HG02938 (cell line): Measurements from ENCODE around the gene WDR76.
"Not testable (repeated sequence)": the region's sequence is repeated elsewhere in the genome, so short reads cannot be mapped to it uniquely, and the experiment has no call there.

Experiments used
- ATAC-seq: cut with Tn5 transposase; IDR thresholded peaks from one replicate; pipeline ENCODE4 v1.9.1; 2021; ENCODE audit warnings: mild to moderate bottlenecking, moderate library complexity; ENCODE audit not compliant: unreplicated experiment

WDR76 gene

DNA sequence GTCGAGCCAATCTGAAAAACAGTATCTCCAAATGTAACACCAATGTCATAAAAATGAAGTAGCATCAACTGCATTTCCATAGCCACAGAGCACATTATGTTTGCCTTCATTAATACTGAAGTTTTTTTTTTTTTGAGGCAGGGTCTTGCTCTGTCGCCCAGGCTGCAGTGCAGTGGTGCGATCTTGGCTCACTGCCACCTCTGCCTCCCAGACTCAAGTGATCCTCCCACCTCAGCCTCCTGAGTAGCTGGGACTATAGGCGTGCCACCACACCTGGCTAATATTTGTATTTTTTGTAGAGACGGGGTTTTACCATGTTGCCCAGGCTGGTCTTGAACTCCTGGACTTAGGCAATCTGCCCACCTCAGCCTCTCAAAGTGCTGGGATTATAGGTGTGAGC lies 11.7 kb upstream of the WDR76 start:
- not testable (repeated sequence) for ATAC-seq

DNA sequence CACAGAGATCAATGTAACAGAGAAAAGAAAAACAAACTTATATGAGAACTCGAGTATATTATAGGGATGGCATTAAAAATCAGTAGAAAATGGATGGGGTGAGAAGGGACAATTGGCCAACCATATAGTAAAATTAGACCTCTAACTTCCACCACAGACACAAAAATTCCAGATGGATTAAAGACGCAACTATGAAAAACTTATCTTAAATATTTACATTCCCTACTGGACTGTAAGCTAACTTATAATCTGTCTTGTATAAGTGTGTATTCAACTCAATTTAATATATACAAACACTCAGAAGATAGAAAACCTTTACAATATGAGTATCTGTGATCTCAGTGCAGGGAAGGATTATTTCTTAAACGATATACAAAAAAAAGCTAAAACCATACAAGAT lies 5.3 kb upstream of the WDR76 start:
- ATAC-seq = no peak

DNA sequence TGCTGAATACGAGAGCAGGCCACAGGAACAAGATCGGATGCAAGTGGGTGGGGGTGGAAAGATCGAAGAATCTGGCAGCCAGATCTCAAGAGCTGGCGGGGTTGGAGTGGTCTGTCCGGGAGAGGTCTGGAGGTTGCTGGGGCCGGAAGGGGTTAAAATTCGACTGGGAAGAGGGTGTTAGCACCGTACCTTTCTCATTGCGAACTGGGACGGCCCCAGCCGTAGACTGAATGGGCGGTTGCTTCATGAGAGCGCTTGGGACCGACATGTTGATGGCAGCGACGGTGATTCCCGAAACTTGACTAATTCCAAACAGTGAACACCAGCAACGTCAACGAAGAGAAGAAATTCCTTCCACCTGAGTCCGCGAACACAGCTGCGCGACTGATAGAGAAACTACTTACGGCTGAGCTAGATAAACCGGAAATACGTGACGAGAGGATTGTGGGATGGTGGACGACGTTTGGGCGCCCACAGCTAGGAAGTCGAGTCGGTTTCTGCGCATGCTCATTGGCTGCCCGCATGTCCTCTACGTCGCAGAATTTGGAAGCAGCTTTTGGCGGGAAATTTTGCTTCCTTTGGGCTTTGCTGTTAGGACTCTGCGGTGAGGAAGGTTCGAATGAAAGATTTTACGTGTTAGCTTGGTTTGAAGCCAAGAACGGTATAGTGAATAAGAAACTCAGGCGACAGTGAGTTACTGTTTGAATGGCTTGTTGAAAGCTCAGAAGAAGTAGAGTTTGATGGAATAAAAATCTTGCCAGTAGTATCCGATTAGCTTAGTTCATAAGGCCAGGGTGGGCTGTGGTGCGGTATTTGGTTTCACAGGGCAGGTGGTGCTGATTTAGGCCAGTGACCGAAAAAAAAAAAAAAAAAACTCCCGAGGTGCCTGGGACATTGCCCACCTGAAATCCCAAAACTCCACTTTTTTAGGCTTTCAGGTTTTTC lies 2.2 kb upstream of the WDR76 start, which contains the start of gene MFAP1:
Gene MFAP1 (minus strand): TSS at position 389 of the 945 bp plus-strand sequence. CDS start 121 bp downstream, at position 268.
- peak; percentile 73 for ATAC-seq

DNA sequence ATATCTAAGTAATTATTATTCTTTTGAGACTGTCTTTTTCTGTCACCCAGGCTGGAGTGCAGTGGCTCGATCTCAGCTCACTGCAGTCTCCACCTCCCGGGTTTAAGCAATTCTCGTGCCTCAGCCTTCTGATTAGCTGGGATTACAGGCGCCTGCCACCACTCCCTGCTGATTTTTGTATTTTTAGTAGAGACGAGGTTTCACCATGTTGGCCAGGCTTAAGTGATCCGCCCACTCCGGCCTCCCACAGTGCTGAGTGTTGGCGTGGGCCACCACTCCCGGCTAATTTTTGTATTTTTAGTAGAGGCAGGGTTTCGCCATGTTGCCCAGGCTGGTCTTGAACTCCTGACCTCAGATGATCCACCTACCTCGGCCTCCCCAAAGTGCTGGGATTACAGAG lies 1.5 kb upstream of the WDR76 start:
- ATAC-seq = not testable (repeated sequence)

DNA sequence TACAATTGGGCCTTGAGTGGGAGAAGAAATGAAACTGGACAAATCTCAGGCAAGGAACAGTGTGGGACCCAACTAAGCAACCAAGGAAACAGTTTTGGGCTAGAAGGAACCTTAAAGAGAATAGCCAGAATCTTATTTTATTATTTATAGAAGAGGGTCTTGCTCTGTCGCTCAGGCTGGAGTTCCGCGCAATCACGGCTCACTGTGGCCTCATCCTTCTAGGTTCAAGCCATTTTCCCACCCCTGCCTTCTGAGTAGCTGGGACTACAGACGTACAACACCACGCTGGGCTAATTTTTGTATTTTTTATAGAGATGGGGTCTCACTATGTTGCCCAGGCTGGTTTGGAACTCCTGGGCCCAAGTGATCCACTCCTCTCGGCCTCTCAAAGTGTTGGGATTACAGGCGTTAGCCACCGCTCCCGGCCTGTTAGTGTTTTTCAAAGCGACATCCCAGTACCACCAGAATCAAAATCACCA lies 734 bp upstream of the WDR76 start:
- no peak for ATAC-seq

DNA sequence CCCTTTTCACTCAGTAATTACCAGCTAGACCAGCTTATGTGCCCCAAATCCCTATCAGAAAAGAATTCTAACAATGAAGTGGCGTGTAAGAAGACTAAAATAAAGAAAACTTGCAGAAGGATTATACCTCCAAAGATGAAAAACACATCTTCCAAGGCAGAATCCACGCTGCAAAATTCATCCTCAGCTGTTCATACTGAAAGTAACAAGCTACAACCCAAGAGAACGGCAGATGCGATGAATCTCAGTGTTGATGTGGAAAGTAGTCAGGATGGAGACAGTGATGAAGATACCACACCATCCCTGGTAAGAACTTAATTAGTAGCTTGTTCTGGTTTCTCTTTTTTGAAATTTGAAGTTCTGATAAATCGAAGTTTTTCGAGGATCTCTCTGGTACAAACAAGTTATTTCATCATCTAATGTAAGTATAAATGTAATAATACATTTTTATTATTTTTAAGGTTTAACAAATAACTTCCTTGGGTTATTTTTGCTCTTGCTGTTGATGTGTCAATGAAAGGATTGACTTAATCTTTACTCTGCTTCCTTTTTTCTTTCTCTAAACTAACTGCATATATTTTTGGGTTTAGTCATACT lies 1.4 kb downstream of the WDR76 start:
- no peak for ATAC-seq

DNA sequence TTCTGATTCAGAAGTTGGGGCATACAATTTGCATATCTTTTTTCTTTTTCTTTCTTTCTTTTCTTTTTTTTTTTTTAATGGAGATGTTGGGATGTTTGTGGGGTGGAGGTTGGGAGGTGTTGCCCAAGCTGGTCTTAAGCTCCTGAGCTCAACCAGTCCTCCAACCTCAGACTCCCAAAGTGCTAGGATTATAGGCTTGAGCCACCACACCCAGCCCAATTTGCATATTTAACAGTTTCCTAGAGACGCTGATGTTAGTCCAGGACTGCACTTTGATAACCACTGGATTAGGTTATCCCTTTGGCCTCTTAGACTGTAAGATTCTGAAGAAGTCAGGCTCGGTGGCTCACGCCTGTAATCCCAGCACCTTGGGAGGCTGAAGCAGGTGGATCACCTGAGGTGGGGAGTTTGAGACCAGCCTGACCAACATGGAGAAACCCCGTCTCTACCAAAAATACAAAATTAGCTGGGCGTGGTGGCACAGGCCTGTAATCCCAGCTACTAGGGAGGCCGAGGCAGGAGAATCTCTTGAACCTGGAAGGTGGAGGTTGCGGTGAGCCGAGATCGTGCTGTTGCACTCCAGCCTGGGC lies 3.2 kb downstream of the WDR76 start:
- not testable (repeated sequence) for ATAC-seq

DNA sequence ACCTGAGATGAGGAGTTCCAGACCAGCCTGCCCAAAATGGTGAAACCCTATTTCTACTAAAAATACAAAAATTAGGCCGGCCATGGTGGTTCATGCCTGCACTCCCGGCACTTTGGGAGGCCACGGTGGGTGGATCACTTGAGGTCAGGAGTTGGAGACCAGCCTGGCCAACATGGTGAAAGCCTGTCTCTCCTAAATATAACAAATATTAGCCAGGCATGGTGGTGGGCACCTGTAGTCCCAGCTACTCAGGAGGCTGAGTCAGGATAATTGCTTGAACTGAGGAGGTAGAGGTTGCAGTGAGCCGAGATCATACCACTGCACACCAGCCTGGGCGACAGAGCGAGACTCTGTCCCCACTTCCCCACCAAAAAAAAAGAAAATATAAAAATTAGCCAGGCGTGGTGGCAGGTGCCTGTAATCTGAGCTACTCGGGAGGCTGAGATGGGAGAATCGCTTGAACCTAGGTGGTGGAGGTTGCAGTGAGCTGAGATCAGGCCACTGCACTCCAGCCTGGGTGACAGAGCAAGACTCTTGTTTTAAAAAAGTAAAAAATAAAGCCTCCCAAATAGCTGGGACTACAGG lies 4.0 kb downstream of the WDR76 start:
- ATAC-seq = not testable (repeated sequence)

DNA sequence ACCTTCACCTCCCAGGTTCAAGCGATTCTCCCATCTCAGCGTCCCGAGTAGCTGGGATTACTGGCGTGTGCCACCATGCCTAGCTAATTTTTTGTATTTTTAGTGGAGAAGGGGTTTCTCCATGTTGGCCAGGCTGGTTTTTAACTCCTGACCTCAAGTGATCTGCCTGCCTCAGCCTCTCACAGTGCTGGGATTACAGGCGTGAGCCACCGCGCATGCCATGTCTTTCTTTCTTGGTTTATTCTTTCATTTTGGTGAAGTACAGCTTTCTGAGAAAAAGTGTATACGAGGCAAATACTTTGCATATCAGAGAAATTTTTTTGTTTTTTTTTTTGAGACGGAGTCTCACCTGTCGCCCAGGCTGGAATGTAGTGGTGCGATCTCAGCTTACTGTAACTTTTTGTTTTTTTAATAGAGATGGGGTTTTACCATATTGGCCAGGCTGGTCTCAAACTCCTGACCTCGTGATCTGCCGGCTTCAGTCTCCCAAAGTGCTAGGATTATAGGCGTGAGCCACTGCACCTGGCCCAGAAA lies 4.8 kb downstream of the WDR76 start:
- ATAC-seq = not testable (repeated sequence)

DNA sequence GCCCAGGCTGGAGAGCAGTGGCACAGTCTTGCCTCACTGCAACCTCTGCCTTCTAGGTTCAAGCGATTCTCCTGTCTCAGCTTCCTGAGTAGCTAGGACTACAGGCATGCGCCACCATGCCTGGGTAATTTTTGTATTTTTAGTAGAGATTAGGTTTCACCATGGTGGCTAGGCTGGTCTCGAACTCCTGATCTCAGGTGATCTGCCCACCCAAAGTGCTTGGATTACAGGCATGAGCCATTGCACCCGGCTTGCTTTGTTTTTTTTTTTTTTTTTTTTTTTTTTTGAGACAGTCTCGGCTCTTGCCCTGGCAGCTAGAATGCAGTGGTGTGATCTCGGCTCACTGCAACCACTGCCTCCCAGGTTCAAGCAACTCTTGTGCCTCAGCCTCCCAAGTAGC lies 5.7 kb downstream of the WDR76 start:
- not testable (repeated sequence) for ATAC-seq

DNA sequence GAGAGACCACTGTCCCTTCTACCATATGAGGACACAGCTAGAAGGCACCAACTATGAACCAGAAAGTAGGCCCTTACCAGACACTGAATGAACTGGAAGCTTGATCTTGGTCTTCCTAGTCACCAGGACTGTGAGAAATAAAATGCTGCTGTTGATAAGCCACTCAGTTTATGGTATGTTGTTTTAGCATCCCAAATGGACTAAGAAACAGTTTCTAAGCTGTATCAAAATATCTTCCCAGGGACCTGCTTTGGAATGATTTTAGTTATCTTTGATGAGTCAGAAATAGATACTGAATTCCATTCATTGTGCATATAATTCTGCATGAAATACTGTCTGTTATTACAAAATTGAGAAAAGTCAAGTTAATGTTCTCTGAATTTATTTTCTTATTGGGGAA lies 18.6 kb downstream of the WDR76 start:
- ATAC-seq = no peak

DNA sequence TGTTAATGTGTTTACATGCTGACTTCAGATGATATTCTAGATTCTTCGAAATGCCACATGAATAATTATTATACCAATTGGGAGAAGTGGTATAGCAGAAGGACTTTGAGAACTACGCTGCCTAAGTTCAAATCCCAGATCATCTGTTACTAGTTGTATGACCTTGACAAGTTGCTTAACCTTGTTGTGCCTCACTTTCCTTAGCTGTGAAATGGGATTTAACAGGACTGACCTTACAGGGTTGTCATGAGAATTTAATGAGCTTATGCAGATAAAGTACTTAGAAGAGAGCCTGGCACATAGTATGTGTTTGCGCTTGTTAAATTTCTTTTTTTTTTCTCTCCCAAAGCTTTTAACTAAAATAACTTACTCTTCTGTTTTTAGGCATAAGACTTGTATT lies 24.4 kb downstream of the WDR76 start:
- ATAC-seq = no peak

DNA sequence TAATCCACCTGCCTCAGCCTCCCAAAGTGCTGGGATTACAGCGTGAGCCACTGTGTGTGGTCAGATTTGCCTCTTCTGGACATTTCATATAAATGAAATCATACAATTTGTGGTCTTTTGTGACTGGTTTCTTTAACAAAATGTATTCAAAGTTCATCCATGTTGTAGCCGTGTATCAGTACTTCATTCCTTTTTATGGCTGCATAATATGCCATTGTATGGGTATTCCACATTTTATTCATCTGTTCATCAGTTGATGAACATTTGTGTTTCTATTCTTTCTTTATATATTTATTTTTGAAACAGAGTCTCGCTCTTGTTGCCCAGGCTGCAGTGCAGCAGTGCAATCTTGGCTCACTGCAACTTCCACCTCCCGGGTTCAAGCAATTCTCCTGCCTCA lies 25.8 kb downstream of the WDR76 start:
- ATAC-seq = no peak

DNA sequence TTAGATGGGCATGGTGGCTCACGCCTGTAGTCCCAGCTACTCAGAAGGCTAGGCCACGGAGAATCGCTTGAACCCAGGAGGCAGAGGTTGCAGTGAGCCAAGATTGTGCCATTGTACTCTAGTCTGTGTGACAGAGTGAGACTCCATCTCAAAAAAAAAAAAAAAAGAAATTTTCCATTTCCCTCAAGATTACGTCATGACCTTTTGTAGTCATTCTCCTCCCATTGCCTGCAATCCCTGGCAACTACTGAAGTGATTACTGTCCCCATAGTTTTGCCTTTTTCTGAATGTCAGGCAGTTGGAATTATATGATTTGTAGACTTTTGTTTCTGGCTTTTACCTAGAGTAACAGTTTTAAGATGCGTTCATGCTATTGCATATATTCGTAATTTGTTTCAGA lies 28.0 kb downstream of the WDR76 start:
- ATAC-seq = no peak

DNA sequence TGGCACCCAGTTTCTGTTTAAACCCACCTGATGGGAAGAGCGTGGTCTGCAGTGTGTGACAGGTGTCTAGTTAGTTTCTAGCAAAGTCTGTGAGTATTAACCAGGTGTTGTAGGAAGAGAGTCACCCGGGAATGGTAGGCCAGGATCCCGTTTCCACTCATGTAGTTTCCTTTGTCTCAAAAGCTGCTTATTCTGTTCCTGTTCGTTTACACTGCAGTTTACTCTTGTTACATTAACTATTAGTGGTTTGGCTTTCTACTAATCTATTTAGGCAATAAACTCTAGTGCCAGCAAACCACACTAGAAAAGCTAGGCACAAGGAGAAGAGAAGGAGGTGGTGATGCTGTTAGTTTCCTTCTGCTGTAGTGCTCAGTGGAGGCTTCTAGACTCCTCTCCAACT lies 32.7 kb downstream of the WDR76 start:
- ATAC-seq = no peak

DNA sequence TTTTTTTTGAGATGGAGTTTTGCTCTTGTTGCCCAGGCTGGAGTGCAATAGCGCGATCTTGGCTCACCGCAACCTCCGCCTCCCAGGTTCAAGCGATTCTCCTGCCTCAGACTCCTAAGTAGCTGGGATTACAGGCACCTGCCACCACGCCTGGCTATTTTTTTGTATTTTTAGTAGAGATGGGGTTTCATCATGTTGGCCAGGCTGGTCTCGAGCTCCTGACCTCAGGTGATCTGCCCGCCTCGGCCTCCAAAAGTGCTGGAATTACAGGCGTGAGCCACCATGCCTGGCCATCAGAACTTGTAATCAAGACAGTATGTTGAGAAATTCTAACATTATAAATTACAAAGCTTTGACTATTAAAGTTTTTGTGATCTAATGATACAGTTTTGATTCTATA lies 39.8 kb downstream of the WDR76 start:
- ATAC-seq = not testable (repeated sequence)

DNA sequence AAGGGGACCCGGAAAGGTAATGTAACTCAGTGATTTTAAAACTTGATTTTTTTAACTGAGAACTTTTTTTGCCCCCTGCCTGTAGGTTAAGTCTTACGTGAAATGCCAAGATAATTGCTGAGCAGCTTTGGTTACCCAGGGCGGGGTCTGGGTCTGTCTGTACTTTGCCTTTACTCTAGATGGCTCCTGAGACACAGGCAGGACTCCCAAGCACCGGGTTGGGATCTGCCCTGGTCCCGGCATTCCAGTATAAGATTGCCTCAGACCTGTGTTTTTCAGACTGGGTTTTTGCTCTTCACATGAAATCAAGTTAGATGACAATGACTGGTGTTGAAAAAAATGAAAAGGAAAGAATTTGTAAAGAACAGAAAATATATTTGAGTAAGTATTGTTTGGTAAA lies 40.3 kb downstream of the WDR76 start:
- no peak for ATAC-seq

DNA sequence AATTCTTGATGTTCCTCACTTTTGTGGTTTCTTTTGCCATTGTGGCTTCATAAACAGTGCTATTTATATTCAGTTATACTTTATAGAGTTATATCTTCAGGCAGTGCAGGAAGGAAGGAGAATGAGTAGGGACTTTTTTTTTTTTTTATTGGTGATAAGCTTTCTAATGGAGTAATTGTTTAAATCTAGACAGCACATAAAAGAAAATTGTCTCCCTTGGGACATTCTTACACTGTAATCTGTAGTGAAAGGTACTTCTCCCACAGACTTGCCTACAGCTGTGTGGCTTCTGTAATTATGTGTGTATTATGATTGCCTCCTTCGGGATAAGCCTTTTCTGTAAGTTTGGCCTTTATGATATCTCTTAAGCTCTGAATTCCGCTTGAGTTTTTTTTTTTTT lies 41.6 kb downstream of the WDR76 start:
- ATAC-seq = no peak

DNA sequence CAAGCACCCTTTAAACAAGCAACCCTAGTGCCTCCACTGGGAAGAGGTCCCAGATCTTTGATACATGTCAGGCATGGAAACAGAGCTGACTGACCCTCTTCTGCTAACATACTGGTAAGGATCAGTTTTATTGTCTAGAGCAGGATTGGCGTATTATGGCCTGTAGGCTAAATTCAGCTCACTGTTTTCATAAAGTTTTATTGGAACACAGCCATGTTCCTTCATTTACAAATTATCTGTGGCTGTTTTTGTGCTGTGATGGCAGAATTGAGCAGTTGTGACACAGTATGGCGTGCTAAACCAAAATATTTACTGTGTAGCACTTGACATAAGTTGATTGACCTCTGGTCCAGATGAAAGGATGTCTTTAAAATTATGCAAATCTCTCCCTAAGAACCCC lies 45.0 kb downstream of the WDR76 start:
- no peak for ATAC-seq

DNA sequence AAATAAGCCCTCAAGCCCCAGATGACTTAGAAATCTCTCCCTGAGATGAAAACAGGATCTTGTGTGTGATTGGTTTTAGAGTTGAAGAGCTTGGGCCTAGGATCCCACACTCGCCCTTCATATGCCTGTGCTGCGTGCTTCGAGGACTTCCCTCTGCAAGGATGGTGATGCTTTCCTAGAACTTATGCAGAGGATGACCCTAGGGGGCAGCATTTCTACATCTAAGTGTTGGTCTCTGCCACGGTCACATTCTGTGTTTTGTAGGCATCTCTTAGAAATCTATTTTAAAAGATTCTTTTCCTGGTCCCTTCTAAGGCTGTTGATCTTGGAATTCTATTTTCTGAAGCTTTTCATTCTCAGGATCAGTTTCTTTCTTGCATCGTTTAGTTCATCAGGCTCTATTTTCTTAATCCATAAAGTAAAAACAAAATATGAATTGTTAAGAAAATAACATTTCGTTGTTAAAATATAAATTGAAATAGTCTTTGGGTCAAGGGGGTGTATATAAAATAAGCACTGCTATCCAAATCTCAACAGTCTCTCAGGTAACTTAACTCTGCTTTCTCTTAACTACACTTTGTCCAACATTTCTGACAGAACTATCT lies 45.7 kb downstream of the WDR76 start:
- ATAC-seq = no peak

DNA sequence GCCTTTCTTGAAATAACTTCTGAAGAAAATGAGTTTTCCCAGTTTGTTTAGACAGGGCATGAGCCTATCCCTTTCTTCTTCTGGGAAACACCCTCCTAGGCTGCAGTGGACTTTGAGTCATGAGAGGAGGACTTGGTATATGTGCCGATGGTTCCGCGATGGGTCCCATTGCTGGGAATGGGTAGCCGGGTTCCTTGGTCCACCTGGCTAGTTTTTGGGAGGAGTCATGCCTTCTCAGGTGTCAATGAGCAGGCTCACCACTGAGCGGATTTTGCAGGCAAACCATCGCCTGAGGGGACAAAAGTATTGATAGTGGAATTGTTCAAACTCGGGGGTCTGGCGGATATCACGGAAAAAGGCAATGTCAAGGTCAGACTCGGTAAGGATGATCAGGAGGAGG lies 46.8 kb downstream of the WDR76 start:
- ATAC-seq = no peak
